ENCODE results near the gene MAP3K7. TPM values are rescaled to one million over a fixed set of nuclear protein-coding genes. Genes with fewer than 3 reads are reported as not detected.

The MAP3K7 gene
- total RNA-seq, 1 experiment from 2014 or later: 31.9 TPM

DNA sequence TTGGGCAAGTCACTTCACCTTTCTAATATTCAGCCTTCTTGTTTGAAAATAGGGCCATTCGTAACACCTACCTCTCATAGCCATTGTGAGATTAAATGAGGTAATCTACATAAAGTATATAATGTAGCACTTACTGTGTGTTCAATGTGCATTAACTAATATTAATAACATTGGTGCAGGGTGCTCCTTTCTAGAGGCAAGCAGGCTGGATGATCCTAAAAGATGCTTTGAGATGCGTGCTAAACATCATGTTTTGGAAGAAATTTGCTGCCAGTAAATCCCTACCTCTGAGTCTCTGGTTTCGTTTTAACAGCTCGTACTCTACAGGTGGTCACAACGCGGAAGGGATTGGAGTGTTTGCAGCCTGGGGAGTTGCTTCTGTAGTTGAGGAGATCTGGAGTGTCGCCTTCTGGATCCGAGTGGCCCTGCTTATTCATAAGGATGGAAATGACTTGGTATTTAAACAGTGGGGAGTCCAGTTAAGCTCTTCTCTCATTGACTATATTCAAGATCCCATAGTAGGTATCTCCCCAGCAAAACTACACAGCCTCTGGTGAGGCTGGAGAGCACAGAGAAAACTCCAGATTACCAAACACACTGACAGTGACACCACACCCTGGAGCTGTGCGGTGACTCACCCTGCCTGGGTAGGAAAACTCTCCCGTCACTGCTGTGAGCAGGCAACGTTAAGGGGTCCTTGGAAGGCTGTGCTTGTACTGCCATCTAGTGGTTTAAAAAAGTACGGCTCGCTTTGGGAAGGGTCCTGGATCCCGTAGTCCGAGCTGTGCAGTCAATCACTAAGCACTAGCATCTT, 107.9 kb downstream of the MAP3K7 start:
- Histone ChIP-seq H3K4me2 (peak overlapping the region; percentile 27; the same call in 1 of the 2 replicates), H3K27me3 (ENCODE audit: insufficient read depth, low read depth) (no peaks in the 10 kb centered on the region), H3K36me3 (ENCODE audit: low read depth) (no peaks in the 10 kb centered on the region), H3K4me1 (replicated peaks; ENCODE audit: insufficient read depth) (no peaks in the 10 kb centered on the region), H3K27ac (no peak overlapping the region), H3F3A (ENCODE audit: insufficient read depth, low read depth) (no peaks in the 10 kb centered on the region), H3K4me3 (no peak overlapping the region), H3K79me2 (ENCODE audit: low read depth) (no peaks in the 10 kb centered on the region), H3K9me3 (ENCODE audit: insufficient read depth, low read depth) (no peaks in the 10 kb centered on the region), H3K9me2 (ENCODE audit: insufficient read depth) (no peaks in the 10 kb centered on the region), H4K20me1 (ENCODE audit: insufficient read depth) (no peaks in the 10 kb centered on the region), H2AFZ (no peak overlapping the region)
- DNase-seq: peak; percentile 81 to 82
- ChIA-PET POLR2A (ENCODE audit: unreplicated experiment) (interaction anchor here (0.6 kb wide), 1 partner anchor 517 kb away, joined by 4 read pairs; no protein-coding TSS in a partner anchor), CTCF (interaction anchor here (0.6 to 2.9 kb wide), 8 partner anchors 75 to 978 kb away, joined by 3 to 37 read pairs (median 4); no protein-coding TSS in a partner anchor)
- no TSS peak for BruUV-seq (replicated peaks)
- TF ChIP-seq CTCF (conservative IDR thresholded peaks at IDR 0.05) (peak; percentile 81), EZH2 (IDR thresholded peaks at IDR 0.05; ENCODE audit: low read depth) (no peak)
- intact Hi-C loops (cut with micrococcal nuclease; ENCODE audit: unreplicated experiment): loop anchor here (1.0 to 10.0 kb wide), 6 partner anchors 80 to 539 kb away; no protein-coding TSS in a partner anchor

DNA sequence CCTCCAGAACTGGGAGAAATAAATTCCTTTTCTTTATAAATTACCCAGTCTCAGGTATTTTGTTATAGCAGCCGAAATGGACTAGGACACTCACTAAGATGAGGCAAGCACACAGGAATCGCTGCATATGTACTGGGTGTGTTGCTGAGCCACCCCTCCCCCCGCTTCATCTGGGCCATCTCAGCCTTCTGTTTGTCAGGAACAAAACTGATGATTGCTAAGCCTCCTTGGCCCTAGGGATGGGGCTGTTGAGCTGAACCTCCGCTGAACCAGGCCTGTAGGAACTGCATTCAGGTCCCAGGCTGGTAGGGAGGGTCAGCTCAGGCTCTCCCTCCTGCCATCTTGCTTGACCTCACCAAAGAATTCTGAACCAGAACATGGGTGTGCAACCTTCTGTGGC, 108.6 kb downstream of the MAP3K7 start:
- no peaks in the 10 kb centered on the region for H3K79me2 ChIP-seq (ENCODE audit: low read depth)
- no peaks in the 10 kb centered on the region for H3K9me2 ChIP-seq (ENCODE audit: insufficient read depth)
- no peaks in the 10 kb centered on the region for H4K20me1 ChIP-seq (ENCODE audit: insufficient read depth)
- H3F3A ChIP-seq (ENCODE audit: insufficient read depth, low read depth): no peaks in the 10 kb centered on the region
- H2AFZ ChIP-seq: no peak overlapping the region
- no peaks in the 10 kb centered on the region for H3K27me3 ChIP-seq (ENCODE audit: insufficient read depth, low read depth)
- H3K4me3 ChIP-seq: no peak overlapping the region
- intact Hi-C loops (cut with micrococcal nuclease; ENCODE audit: unreplicated experiment): loop anchor here (2.0 to 10.0 kb wide), 3 partner anchors 79 to 383 kb away; no protein-coding TSS in a partner anchor
- BruUV-seq (replicated peaks): no TSS peak
- POLR2A ChIA-PET (ENCODE audit: unreplicated experiment): no interaction called here
- H3K36me3 ChIP-seq (ENCODE audit: low read depth): no peaks in the 10 kb centered on the region
- H3K27ac ChIP-seq: no peak overlapping the region
- CTCF ChIA-PET: interaction anchor here (0.9 to 2.0 kb wide), 2 partner anchors 75 to 538 kb away, joined by 4 to 6 read pairs; no protein-coding TSS in a partner anchor
- DNase-seq: no peak
- no peak for TF ChIP-seq EZH2 (IDR thresholded peaks at IDR 0.05; ENCODE audit: low read depth)
- TF ChIP-seq CTCF (conservative IDR thresholded peaks at IDR 0.05): no peak
- no peak overlapping the region for H3K4me2 ChIP-seq
- no peaks in the 10 kb centered on the region for H3K4me1 ChIP-seq (replicated peaks; ENCODE audit: insufficient read depth)
- H3K9me3 ChIP-seq (ENCODE audit: insufficient read depth, low read depth): no peaks in the 10 kb centered on the region

- Histone ChIP-seq H3K27me3 (ENCODE audit: insufficient read depth, low read depth) (no peaks in the 10 kb centered on the region), H3K4me1 (replicated peaks; ENCODE audit: insufficient read depth) (no peaks in the 10 kb centered on the region), H3K4me3 (no peak overlapping the region), H3K9me3 (ENCODE audit: insufficient read depth, low read depth) (no peaks in the 10 kb centered on the region), H3F3A (ENCODE audit: insufficient read depth, low read depth) (no peaks in the 10 kb centered on the region), H3K9me2 (ENCODE audit: insufficient read depth) (no peaks in the 10 kb centered on the region), H3K27ac (no peak overlapping the region), H3K79me2 (ENCODE audit: low read depth) (no peaks in the 10 kb centered on the region), H3K36me3 (ENCODE audit: low read depth) (no peaks in the 10 kb centered on the region), H2AFZ (no peak overlapping the region), H3K4me2 (no peak overlapping the region), H4K20me1 (ENCODE audit: insufficient read depth) (no peaks in the 10 kb centered on the region)
- intact Hi-C loops (cut with micrococcal nuclease; ENCODE audit: unreplicated experiment): loop anchor here (10.0 kb wide), 1 partner anchor 383 kb away; no protein-coding TSS in a partner anchor
- POLR2A ChIA-PET (ENCODE audit: unreplicated experiment): no interaction called here
- no TSS peak for BruUV-seq (replicated peaks)
- TF ChIP-seq EZH2 (IDR thresholded peaks at IDR 0.05; ENCODE audit: low read depth) (no peak), CTCF (conservative IDR thresholded peaks at IDR 0.05) (no peak)
- CTCF ChIA-PET: interaction anchor here (2.0 kb wide), 1 partner anchor 537 kb away, joined by 6 read pairs; no protein-coding TSS in a partner anchor
- DNase-seq: no peak
These were observed 109.5 kb downstream of the MAP3K7 start for GRCh38 chr6:90477366-90477765.
